GM10266 (cell line): ENCODE data around the gene PHF1.

Source experiments
- DNase-seq: peaks from one replicate; pipeline ENCODE4 v3.0.0; 2012; ENCODE audit errors: extremely low spot score
- TF ChIP-seq, protein P1 (sequence below): IDR thresholded peaks from 2 replicates; pipeline ENCODE4 v1.5.1; 2012; ENCODE audit warnings: mild to moderate bottlenecking, low read depth; ENCODE audit not compliant: control insufficient read depth, insufficient read depth; ENCODE audit errors: missing control alignments

The PHF1 gene

DNA sequence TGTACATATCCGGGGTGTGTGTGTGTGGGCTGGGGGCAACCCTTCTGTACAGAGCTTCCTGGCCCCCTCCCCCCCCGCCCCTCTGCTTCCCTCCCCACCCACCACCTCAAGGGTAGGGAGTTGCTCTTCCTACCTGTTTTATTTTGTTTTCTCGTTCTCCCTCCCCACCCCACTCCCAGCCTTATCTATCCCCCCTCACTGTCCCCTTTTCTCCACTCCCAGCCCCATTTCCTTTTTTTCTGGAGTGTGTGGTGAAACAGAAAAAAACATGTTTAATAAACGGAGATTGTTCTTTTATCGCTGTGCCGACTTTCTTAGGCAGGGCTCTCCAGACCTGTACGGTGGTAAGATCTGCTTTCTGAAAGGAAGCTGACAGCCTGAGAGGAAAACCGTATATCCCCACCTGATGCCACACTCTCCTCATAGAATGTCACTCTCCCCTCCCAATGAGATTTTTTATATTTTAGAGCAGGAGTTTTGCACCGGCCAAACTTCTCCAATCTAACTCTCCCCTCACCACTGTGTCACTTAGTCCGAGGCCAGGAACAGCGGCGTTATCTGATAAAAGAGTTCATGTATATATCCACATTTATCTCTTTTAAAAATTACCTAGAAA, 42.7 kb downstream of the PHF1 start:
- no peak for DNase-seq
- TF ChIP-seq, protein P1, sequence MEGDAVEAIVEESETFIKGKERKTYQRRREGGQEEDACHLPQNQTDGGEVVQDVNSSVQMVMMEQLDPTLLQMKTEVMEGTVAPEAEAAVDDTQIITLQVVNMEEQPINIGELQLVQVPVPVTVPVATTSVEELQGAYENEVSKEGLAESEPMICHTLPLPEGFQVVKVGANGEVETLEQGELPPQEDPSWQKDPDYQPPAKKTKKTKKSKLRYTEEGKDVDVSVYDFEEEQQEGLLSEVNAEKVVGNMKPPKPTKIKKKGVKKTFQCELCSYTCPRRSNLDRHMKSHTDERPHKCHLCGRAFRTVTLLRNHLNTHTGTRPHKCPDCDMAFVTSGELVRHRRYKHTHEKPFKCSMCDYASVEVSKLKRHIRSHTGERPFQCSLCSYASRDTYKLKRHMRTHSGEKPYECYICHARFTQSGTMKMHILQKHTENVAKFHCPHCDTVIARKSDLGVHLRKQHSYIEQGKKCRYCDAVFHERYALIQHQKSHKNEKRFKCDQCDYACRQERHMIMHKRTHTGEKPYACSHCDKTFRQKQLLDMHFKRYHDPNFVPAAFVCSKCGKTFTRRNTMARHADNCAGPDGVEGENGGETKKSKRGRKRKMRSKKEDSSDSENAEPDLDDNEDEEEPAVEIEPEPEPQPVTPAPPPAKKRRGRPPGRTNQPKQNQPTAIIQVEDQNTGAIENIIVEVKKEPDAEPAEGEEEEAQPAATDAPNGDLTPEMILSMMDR = no peak

DNA sequence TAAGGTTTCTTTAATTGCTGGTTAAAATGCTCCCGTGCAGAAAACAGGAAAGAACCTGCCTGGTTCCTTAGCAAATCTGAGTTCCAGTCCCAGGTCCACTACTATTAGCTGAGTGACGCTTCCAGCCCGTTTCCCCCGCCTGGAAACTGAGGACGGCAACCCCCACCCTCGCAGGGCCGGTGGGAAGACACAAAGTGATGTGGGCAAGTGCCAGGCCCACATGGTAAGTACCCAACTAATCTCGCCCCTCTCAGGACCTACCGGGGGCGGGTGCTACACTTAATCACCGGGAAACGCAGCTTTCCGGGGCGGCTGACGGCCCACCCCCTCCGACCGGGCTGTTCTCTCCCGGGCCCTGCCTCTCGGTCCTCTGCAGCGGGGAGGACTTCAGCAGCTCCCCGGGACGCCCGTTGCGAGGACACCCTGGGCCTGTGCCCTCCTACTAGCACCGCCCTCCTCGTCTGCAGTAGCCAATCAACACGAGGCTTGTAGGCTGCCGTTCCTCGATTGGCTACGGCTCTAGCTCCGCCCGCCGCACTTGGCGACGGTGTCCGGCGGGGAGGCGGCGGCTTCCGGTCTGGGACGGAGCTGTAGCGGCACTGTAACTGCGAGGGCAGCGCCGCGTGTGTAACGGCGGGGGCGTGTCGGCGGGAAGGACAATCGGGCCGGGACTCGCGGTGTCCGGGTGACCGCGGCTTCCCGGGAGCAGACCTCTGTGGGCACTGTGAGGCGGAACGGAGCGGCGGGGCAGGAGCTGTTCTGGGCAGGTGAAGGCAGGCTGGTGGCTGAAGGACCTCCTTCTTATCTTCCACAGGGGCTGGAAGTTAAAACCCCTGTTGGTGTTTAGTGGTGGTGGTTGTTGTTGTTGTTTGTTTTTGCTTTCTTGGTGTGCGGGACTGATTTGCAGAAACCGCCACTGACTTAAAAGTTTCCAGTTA, 43.5 kb downstream of the PHF1 start, which contains the start of gene ZBTB9:
Gene ZBTB9, plus strand, starts transcription at position 568 of the 938 bp plus-strand sequence. CDS start 525 bp downstream, outside the sequence.
- TF ChIP-seq, protein P1 = no peak
- peak; percentile 99 for DNase-seq

DNA sequence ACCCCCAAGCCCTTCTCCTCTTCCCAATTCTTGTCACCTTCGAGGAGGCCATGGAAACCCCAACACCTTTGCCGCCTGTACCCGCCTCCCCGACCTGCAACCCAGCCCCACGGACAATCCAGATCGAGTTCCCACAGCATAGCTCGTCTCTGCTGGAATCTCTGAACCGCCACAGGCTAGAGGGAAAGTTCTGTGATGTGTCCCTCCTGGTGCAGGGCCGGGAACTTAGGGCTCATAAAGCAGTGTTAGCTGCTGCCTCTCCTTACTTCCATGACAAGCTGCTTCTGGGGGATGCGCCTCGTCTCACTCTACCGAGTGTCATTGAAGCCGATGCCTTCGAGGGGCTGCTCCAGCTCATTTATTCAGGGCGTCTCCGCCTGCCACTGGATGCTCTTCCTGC, 44.2 kb downstream of the PHF1 start:
- TF ChIP-seq, protein P1 = no peak
- no peak for DNase-seq

DNA sequence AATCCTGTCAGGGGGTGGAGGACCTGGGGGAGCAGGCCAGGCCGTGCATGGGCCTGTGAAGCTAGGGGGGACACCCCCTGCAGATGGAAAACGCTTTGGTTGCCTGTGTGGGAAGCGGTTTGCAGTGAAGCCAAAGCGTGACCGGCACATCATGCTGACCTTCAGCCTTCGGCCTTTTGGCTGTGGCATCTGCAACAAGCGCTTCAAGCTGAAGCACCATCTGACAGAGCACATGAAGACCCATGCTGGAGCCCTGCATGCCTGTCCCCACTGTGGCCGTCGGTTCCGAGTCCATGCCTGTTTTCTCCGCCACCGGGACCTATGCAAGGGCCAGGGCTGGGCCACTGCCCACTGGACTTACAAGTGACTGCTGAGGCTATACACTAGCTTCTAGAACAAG, 45.3 kb downstream of the PHF1 start:
- TF ChIP-seq, protein P1 = no peak

DNA sequence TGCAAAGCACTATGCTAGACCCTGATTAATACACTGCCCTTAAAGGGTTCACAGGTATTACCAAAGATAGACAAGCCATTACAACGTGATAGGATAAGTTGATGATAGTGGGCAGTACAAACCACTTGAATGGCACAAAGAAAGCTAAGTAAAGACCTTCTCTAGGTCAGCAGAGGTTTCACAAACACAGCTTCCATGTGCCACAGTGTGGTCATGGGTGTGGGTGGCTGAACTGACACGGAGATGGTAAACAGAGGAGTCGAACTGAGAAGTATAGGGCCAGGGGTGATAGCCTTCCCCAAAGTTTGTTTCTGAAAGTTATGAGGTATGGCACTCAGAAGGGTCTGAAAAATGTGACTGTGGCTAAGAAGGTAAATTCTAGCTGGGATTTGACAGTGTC, 47.9 kb downstream of the PHF1 start:
- TF ChIP-seq, protein P1 = no peak
- no peak for DNase-seq

More for the DNA sequence above, 45.3 kb downstream of the PHF1 start:
- no peak for DNase-seq

DNA sequence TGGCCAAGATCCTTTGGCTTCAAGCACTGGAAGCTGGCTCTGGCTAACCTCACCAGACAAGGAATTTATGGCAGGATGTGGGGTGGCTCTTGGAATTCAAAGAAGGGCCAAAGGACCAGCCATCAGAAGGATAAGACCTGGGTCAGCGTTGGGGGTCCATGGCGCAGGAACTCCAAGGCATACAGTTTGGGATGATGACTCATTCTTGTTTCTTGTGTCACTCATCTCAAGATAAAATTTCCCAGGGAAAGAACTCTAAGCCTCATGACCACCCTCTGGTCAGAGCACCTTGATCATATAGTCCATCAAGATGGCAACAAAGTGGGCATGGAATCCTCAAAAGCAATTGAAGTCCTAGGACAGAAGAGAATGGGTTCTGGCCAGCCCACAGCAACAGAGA, 48.4 kb downstream of the PHF1 start:
- DNase-seq = no peak
- TF ChIP-seq, protein P1 = no peak
